Lower leg skin (tissue), 4 donors: ENCODE measurements around the gene PLXNC1. TPM values are rescaled to one million over a fixed set of nuclear protein-coding genes. Genes with fewer than 3 reads are reported as not detected.

Experiments used
- DNase-seq, 2 donors: peaks; one replicate each; pipeline ENCODE4 v3.0.0-alpha.2; 2019; ENCODE audit warnings: low spot score in 2 of 2
- H3K4me3 ChIP-seq: fragments of 200-600 bp; sonication (generic); 2 replicates; pipeline ENCODE4 v1.5.1; 2017; ENCODE audit warnings: mild to moderate bottlenecking, low read depth; ENCODE audit not compliant: poor library complexity, severe bottlenecking
- CTCF ChIP-seq, 3 donors: fragments of 450-650 bp; IDR thresholded peaks; one replicate each; pipeline ENCODE4 v1.5.1; 2016; ENCODE audit warnings: antibody characterized with exemption in 3 of 3, mild to moderate bottlenecking in 3 of 3, moderate library complexity in 2 of 3
- POLR2A ChIP-seq, 2 donors: fragments of 450-650 bp; IDR thresholded peaks; one replicate each; pipeline ENCODE4 v1.6.1; 2016 to 2017; ENCODE audit warnings: antibody characterized with exemption in 2 of 2, mild to moderate bottlenecking in 1 of 2, moderate library complexity in 1 of 2
- WGBS, 2 donors: methylation state at CpG; one replicate each; pipeline ENCODE4 v1.1.5; 2018; 5-methylcytosine and 5-hydroxymethylcytosine counted together
- intact Hi-C: fragments of 100-400 bp; cut with DNase I; formaldehyde crosslinking; loops from one replicate; pipeline ENCODE4 v1.15.0; 2023; ENCODE audit warnings: low total_unique reads
- total RNA-seq, 4 donors: library from RNA; depleted of rRNA; stranded (reverse); fragments of >200 nt; gene quantifications; one replicate each; pipeline ENCODE4 v1.1.0, GENCODE V29; 2016

PLXNC1 gene
- total RNA-seq, 4 donors from 2014 or later, result 7.6 to 10.8 (median 8.2) TPM

- DNase-seq, result no peak
- intact Hi-C loops, result no loop called here
- TF ChIP-seq POLR2A (IDR thresholded peaks at IDR 0.05) (no peak), CTCF (IDR thresholded peaks at IDR 0.05) (no peak)
- WGBS, 2 donors, result 40 to 42% methylated on average over 8 of the region's 8 CpGs
- no peak overlapping the region for H3K4me3 ChIP-seq
These were observed 3.2 kb downstream of the PLXNC1 start for GRCh38 chr12:94151582-94151981.

GRCh38 chr12:94152292-94153078 is 4.1 kb downstream of the PLXNC1 start:
- peak in 1 of 2 donors; percentile 59 for DNase-seq
- no peak overlapping the region for H3K4me3 ChIP-seq
- 57 to 61% methylated on average over 5 of the region's 5 CpGs for WGBS, 2 donors
- TF ChIP-seq CTCF (IDR thresholded peaks at IDR 0.05) (no peak), POLR2A (IDR thresholded peaks at IDR 0.05) (no peak)
- intact Hi-C loops, result no loop called here

GRCh38 chr12:94157181-94157580 is 8.8 kb downstream of the PLXNC1 start:
- no peak overlapping the region for H3K4me3 ChIP-seq
- TF ChIP-seq POLR2A (IDR thresholded peaks at IDR 0.05), result no peak
- no peak for TF ChIP-seq CTCF (IDR thresholded peaks at IDR 0.05)
- DNase-seq, result no peak
- WGBS, 2 donors, result 88 to 91% methylated on average over 3 of the region's 3 CpGs
- intact Hi-C loops, result no loop called here

- DNase-seq, result no peak
- intact Hi-C loops, result no loop called here
- H3K4me3 ChIP-seq, result no peak overlapping the region
- TF ChIP-seq CTCF (IDR thresholded peaks at IDR 0.05), result no peak
- no peak for TF ChIP-seq POLR2A (IDR thresholded peaks at IDR 0.05)
- 71 to 79% methylated on average over 6 of the region's 6 CpGs for WGBS, 2 donors
These were observed 9.6 kb downstream of the PLXNC1 start for GRCh38 chr12:94157981-94158411.

- WGBS, 2 donors, result 81 to 86% methylated on average over 8 of the region's 8 CpGs
- no peak for DNase-seq
- intact Hi-C loops, result no loop called here
- H3K4me3 ChIP-seq, result no peak overlapping the region
- TF ChIP-seq CTCF (IDR thresholded peaks at IDR 0.05), result no peak
These were observed 10.3 kb downstream of the PLXNC1 start for GRCh38 chr12:94158666-94159065.

GRCh38 chr12:94162108-94162507 is 13.7 kb downstream of the PLXNC1 start:
- H3K4me3 ChIP-seq, result no peak overlapping the region
- intact Hi-C loops, result no loop called here
- WGBS, 2 donors, result 81 to 90% methylated on average over 3 of the region's 3 CpGs
- no peak for DNase-seq
- TF ChIP-seq CTCF (IDR thresholded peaks at IDR 0.05) (no peak), POLR2A (IDR thresholded peaks at IDR 0.05) (no peak)
